NCI-H2227 (cell line): Measurements from ENCODE around the gene CAMTA1.

Source experiments
- DNase-seq: peaks from one replicate; lab custom pipeline; 2025; ENCODE audit not compliant: unreplicated experiment; lab: John Stamatoyannopoulos, UW

Gene CAMTA1

DNA sequence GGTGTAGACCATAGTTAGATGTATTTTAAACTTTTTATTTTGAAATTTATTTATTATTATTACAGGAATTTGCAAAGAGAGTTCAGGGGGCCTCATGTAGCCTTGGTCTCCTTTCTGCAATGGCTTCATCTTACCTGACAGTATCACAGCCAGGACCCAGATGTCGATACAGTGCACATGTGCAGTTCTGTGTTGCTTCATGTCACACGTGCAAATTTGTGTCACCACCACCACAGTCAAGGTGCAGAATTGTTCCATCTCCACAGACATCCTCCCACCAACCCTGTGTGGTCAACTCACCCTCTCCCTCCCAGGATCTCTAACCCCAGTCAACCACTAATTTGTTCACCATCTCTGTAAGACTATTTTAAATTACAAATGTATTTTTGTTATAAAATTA is 184.5 kb downstream of the CAMTA1 start:
- no peak for DNase-seq

DNA sequence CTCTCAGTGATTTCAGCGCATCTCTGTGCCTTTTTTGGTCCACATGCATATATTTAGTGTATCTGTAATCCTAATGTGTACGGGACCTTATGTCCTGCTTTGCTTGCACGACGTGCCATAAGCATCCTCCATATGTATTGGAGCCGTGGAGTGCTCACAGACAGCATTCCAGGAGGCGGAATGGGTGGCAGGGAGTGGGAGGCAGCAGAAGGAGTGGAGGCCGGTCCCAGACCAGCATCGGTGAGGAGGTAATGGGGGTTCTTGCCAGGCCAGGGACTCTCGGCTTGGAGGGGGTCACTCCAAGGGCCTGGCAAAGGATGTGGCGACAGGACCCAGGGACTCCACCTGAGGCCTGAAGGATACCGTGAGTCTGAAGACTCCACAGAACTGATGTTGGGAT is 185.0 kb downstream of the CAMTA1 start:
- DNase-seq, result no peak

DNA sequence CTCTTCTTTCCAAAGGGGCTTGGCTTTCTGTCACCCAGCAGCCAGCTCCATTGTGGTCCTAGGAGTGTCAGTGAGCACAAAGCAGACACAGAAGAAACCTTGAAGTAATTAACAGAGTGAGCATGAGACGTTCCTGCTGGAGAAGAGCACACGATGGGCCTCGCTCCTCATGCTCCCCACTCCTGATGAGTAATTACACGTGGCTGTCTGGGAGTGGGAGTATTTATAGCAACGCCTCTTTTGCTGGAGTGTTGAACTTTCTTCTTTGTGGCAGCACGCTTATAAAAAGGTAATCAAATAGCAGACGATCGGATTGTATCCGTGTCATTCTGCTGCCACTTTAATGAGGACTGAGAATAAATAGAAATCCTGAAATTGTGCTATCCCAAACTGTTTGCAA is 185.8 kb downstream of the CAMTA1 start:
- no peak for DNase-seq

DNA sequence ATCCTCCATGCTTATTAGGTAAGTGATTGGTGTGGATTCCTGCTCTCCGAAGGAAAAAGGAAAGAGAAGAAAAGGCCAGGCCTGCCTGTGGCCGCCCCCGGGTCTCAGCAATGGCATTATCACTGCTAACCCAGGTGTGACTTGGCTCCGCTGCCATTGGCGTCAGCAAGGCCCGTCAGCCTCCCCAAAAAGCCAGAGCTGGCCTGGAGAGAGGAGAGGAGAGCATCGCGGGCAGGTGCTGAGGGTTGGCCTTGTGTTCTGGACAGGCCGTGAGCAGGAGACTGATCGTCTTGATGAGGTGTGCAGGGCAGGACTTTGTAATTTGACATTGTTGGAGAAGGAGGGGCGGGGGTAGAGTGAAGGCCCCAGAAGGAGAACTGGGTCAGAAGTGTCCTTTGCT is 186.4 kb downstream of the CAMTA1 start:
- no peak for DNase-seq

DNA sequence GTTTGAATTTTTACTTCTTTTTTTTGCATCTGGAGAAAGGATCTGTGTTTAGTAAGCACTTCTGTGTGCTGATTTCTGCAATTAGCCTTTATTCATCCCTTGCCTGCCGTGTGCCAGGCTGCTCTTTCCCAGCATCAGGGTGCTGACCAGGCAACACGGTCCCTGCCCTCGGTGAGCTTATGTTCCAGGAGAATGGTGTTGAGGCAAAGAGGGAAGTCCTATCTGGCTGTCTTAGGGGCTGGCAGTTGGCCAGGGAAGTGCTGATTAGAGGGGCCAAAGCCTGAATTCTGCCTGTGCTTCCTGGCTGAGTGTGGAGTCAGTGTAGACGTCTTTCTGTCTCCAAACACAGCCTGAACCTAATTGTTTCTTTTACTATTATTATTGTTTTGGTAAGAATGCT is 187.1 kb downstream of the CAMTA1 start:
- no peak for DNase-seq

DNA sequence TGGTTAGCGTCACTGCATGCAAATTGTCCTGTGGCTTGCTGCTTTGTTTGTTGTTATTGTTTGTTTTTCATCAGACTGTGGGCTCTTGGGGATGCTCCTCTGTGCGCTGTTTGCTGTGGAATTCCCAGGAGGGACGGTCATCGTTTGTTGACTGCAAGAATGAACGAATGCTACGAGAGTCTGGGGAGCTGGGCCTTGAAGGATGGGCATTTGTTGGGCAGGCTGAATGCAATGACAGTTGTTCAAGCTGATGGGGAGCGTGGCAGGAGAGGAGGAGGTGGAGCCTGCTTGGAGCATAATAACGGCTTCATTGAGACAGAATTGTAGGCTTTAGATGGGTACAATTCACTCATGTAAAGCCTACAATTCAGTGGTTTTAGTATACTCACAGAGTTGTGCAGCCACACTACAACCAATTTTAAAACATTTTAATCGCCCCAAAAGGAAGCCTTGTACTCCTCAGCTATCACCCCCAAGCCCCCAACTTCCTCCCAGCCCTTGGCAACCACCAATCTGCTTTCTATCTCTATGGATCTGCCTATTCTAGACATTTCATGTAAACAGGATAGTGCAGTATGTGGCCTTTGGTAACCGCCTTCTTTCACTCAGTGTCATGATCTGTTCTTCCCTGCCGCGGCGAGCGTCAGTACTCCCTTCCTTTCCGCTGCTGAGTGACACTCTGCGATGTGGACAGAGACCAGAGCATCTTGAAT is 190.2 kb downstream of the CAMTA1 start:
- DNase-seq, result no peak

DNA sequence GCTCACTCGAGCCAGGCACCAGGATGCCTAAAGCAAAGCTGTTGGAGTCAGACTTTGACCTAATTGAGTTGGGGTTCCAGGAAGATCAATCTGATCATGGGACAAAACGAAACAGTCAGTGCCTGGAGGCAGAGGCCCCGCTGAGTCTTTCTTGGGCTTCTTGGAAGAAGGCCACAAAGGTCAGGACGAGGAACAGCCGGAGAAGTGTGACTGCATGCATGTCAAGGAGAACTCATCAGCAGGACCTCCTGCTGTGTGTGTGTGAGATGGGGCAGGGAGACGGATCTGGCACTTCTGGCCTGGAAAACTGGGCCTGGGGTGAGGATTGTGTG is 190.8 kb downstream of the CAMTA1 start:
- DNase-seq, result no peak

DNA sequence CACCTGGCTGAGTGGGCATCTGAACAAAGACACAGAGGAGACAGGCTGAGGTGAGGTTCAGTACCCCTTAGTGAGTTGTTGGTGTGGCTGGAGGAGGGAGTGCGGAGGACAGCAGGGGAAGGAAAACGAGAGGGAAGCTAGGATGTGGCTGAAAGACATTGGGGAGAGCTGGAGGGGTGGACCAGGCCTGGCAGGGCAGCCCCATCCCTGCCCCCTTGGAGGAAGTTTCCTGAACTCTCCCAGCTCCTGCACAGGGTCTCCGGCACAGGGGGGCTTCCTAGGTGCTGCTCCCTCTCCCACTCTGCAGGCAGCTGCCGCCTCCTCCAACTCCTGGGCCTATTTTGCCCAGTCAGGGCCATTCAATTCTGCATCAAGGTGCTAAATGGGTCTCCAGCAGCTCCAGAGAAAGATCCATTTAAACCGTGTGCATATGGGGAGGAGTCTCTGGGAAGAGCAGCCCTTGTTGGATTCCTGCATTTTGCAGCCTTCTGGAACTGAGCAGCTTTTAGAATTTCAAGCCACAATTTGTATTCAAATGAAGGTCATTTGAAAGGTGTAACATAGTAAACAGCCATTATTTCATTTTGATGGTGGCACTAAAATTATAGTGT is 193.9 kb downstream of the CAMTA1 start:
- DNase-seq, result no peak

DNA sequence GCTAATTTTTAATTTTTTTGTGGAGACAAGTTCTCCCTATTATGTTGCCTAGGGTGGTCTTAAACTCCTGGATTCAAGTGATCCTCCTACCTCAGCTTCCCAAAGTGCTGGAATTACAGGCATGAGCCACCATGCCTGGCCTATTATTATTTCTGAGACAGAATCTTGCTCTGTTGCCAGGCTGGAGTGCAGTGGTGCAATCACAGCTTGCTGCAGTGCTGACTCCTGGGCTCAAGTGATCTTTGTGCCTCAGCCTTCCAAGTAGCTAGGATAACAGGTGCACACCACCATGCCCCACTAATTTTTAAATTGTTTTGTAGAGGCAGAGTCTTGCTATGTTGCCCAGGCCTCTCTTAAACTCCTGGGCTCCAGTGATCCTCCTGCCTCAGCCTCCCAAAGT is 196.3 kb downstream of the CAMTA1 start:
- no peak for DNase-seq

DNA sequence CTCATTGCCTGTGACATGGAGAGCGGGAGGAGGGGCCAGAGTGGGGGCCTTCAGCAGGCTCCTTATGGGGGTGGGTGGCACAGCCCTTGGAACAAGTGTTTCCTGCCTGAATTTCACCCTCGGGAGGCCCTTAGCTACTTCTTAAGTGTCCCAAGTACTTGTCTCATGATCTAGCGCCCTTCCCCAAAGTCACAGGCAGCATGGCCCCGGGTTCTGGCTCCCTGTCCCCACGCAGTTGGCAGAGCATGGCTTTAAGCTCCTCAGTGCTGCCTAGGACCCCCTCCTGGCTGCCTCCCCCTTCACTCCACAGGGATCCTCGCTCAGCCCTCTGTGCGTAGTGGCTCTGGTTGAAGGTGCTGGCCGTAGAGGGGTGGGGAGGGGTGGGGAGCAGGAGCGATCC is 197.2 kb downstream of the CAMTA1 start:
- DNase-seq, result no peak

DNA sequence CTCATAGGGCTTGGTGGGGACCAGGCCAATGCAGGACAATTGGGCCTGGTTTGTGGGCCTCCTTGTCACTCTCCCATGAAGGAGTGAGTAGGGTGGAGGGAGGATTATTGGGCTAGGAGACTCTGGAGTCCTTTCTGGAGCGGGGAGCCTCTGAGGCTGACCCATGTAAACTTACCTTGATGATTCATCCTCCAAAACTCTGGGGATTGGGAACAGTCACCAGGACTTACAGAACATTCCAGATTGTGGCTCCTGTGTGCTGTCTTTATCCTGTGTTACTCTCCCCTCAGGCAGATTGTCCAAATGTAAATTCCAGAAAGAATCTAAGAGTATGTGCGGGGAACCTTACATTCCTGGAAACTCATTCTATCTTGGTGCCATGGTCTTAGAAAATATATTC is 197.6 kb downstream of the CAMTA1 start:
- no peak for DNase-seq

DNA sequence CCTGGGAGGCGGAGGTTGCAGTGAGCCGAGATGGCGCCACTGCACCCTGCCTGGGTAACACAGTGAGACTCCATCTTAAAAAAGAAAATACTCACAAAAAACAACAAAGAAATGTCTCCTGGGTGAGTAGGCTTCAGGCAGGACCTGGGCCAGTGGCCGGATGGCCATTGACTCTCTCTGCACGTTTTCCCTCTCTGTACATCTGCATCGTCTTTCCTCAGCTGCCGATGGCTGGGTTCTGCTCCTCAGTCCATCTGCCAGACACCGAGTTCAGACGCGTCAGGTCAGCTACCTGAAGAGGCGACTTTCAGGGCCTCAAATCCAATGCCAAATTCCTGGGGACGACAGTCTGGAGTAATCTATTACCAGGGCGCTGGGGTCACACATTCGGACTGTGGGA is 199.3 kb downstream of the CAMTA1 start:
- DNase-seq, result no peak

DNA sequence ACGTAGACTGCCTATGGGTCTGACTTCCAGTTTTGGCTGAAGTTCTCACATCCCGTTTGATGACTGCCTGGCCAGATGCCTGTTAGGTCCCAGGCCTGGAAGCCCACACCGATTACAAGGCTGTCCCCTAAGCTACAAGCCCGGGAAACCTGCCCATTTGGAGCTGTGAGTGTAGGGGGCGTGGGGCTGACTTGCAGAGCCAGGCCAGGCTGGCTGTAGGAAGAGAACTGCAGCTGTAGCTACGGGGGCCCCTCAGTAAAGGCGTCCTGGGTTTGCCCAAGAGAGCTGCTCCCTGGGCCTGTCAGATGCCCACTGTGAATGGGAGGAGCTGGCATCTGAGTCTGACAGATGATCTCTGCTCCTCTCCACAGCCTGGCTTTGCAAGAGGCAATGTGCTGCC is 199.7 kb downstream of the CAMTA1 start:
- peak; percentile 35 for DNase-seq

DNA sequence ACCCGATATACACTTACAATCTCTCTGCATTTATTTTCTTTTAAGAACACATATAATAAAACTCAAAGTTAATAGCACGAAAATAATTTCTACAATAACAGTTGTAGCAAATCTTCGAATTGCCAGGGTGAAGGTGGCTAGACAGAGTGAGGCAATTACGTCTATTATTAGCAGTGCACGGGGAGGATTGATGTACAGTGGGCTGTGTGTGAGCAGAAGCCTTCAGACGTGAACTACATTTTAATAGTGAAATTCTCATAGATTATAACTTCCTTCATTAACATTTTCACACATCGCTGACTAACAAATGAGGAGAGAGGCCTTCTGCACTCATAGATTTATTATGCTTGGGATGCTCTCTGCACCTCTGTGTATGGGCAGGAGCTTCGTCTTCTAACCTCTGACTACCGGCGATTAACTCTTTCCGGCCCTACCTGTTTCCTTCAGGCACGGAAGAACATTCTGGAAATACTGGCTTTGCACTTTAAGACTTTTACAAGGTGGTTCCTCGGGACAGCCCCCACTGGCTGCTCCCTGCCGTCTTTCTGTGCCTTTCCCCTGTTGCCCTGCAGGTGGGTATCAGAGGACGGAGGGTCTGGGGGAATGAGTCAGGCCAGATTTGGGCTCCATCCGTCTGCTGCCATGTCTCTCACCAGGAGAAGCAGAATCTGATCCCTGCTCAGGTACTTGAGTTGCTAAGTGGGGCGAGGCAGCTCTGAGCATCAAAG is 200.5 kb downstream of the CAMTA1 start:
- DNase-seq, result no peak

DNA sequence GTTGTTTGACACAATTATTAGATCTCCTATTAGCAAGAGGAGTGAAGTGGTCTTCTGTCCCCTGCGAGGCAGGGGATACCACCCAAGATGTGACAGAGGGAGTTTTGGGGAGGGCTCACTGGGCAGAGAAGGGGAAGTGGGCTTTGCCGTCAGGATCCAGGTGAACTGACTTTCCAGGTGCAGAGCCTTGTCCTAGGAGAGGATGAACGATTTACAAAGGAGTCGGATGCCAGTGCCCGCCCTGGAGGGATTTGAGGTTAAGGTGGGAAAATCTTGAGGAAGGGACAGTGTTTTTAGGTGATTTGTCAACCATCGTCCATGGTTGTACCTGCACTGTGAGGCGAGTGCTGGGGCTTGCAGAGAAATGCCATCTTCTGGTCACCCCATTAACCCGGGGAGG is 201.0 kb downstream of the CAMTA1 start:
- DNase-seq, result no peak

DNA sequence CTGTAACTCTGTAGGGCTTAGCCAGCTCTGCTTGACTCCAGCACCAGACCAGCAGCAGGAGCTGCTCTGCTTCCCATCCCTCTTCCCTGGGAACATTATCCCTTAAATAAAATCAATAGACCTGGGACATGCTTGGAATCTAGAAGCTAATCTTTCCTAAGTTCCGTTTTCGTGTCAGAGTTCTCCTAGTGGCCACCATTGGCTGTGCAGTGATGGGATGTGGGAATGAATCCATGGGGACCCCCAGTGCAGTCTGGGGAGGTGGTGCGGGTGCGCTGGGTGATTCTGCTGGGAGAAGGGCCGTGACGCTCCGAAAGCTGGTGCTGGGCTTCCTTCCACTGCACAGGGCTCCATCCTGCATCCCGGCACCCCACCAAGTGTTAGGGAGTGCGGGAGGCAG is 202.7 kb downstream of the CAMTA1 start:
- DNase-seq, result no peak

DNA sequence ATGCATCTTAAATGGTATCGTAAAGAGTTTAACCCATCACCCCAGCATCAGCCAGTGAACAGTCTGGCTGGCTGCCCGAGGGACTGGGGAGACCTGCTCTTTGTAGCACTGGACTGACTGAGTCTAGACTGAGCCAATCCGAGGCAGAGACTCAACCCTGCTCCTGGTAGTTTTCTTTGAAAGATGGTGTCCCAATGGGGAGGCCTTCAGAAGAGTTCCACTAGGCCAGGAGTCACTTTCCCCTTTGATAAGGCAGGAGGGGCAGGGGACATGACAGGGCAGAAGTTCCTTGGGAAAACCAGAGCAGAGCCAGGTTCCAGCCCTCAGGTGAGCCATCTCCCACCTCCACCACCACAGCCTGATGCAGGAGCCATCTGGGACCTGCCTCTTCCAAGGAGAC is 203.5 kb downstream of the CAMTA1 start:
- no peak for DNase-seq

DNA sequence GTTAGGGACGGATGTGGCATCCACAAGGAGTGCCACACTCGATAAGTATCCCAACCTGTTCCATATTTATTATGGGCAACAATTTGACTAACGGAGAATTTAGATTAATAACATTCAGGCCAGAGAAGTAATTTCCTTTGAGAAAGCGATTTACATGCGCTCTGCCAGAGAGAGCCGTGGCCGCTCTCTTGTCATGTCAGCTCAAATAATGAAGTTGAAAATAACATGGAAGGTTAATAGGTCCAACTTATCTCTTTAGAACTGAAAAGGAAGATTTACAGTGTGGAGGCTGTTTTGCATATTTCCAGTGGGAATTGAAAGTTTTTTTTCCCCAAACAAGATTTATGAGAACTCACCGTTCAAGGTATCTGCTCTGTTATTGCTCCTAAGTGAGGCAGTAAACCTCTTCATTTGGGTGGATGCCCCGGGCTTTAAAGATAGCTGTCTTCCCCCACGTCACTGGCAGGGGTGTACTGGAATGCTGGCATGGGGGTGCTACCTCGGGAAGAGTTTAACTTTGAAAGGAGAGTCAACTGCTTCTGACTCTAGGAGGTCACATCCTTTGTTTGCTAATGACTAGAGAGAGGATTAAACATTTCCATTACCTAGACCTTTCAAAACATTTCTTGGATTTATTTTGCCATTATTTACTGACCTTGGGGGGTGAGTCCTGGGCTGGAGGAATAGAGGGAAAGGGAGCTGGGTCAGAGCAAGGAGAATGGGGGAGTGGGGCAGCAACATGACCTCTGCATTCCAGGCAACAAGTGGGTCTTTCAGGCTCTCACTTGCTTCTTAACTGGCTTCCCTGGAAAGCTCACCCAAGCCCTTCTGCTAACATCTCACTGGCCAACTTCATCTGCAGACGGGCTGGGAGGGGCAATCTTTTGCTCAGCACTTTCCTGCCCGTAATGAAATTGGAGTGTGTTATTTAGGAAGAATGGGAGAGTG is 204.2 kb downstream of the CAMTA1 start:
- no peak for DNase-seq

DNA sequence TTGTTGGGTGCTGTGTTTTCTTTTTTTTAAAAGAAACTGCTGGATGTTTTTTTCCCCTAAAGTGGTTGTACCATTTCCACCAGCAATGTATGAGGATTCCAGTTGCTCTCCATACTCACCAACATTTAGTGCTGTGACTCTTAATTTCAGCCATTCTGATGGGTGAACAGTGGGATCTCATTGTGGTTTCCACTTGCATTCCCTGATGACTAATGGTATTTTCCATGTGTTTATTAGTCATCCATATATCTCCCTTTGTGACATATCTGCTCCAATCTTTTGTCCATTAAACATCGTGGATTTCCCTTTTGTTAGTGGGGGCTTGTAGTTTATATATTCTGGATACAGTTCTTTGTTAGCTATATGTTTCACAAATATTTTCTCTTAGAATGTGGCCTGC is 206.0 kb downstream of the CAMTA1 start:
- no peak for DNase-seq

DNA sequence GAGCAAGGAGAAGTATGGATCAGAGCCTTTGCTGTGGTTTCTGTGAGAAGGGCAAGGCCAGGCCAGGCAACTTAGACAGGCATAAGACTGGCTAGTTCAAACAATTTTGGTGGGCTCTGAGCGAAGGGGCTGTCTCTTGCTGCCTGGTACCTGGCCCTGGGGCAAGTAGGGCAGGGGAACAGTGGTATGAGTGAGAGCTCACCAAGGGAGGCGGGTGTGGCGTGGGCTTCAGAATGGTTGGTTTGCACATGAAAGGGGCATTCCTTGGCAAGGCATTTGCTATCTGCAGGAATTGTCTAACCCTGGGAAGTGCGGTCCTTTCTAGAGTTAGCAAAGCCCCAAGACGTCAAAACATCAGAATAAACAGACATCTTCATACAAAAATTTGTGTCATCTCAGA is 210.5 kb downstream of the CAMTA1 start:
- no peak for DNase-seq

DNA sequence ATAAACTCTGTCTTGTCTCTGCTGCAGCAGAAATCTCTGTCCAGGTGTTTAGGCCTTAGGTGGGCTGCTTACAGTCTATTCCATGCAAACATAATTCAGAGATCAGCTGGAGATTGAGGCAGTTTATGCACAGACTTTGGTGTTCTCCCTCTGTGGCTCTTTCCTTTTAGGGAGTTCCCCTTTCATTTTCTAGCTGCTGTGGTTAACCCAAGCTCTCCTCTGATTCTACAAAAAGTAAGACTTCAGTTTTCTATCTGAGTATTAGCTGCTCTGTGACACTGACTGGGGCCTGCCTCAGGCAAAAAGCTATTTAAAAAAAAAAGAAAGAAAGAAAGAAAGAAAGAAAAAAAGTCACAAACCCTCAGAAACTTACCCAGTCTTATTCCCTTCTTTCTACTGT is 211.1 kb downstream of the CAMTA1 start:
- no peak for DNase-seq

DNA sequence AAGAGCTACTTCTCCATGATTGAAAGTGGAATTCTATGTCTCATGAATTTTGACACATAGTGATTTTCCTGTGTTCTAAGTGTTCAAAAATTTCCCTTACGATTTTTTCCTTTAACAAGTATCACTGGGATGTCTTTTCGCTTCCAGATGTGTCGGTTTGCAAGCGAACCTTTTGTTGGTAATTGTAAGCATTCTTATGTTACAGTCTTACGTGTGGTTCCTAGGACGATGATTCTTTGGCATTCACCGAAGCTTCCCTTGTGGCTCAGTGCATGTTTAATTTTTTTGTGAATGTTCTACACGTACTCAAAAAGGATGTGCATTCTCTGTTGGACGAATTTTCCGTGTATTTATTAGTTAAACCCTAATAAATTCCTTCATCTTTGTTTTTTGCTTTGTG is 211.6 kb downstream of the CAMTA1 start:
- no peak for DNase-seq
